ENCODE data around the gene MDC1.

The MDC1 gene

GRCh38 chr6:30730601-30731435 is 13.7 kb upstream of the MDC1 start (continued):
- no peak for TF ChIP-seq ZNF366 (tag by site-specific recombination; conservative IDR thresholded peaks at IDR 0.05)
- TF ChIP-seq PATZ1 (tag by site-specific recombination; IDR thresholded peaks at IDR 0.05) = peak; percentile 33; the same call in 1 of the 2 replicates

- no peak overlapping the region for H3K27ac ChIP-seq (ENCODE audit: extremely low read depth, low read depth, low read length)
- CTCF ChIA-PET = interaction anchor here (0.6 to 18.7 kb wide), 13 partner anchors 16 to 711 kb away, joined by 3 to 692 read pairs (median 4); partner anchors contain the start of gene DHX16
- TF ChIP-seq ATF2 (tag by site-specific recombination; IDR thresholded peaks at IDR 0.05; ENCODE audit: low read depth) = no peak
- no peak for TF ChIP-seq ZNF660 (tag by site-specific recombination; IDR thresholded peaks at IDR 0.05)
- no peak for TF ChIP-seq KLF9 (tag by site-specific recombination; IDR thresholded peaks at IDR 0.05; ENCODE audit: low read depth)
- no peak for TF ChIP-seq HOXC10 (CRISPR knock-in tag; IDR thresholded peaks at IDR 0.05)
- TF ChIP-seq ZNF48 (tag by site-specific recombination; IDR thresholded peaks at IDR 0.05) = no peak
- TF ChIP-seq ZBTB1 (tag by site-specific recombination; IDR thresholded peaks at IDR 0.05) = no peak
- TF ChIP-seq ZNF514 (tag by site-specific recombination; IDR thresholded peaks at IDR 0.05) = no peak
- no peak for TF ChIP-seq ZNF350 (tag by site-specific recombination; IDR thresholded peaks at IDR 0.05)
- TF ChIP-seq ZNF239 (tag by site-specific recombination; IDR thresholded peaks at IDR 0.05) = no peak
- TF ChIP-seq ZNF549 (tag by site-specific recombination; IDR thresholded peaks at IDR 0.05) = no peak
- peak; percentile 14; the same call in 1 of the 2 replicates for TF ChIP-seq ZNF654 (tag by site-specific recombination; IDR thresholded peaks at IDR 0.05; ENCODE audit: low read depth)
- TF ChIP-seq ZNF629 (tag by site-specific recombination; IDR thresholded peaks at IDR 0.05) = no peak
- no peak for TF ChIP-seq PATZ1 (tag by site-specific recombination; IDR thresholded peaks at IDR 0.05)
- TF ChIP-seq SCRT2 (tag by site-specific recombination; IDR thresholded peaks at IDR 0.05) = peak; percentile 86
- TF ChIP-seq ZNF248 (tag by site-specific recombination; IDR thresholded peaks at IDR 0.05) = no peak
- TF ChIP-seq HOXA7 (CRISPR knock-in tag; IDR thresholded peaks at IDR 0.05; ENCODE audit: borderline replicate concordance) = no peak
- no peak for TF ChIP-seq MZF1 (tag by site-specific recombination; IDR thresholded peaks at IDR 0.05; ENCODE audit: borderline replicate concordance)
- peak; percentile 68; the same call in 1 of the 2 replicates for TF ChIP-seq ZNF341 (tag by site-specific recombination; IDR thresholded peaks at IDR 0.05; ENCODE audit: low read depth)
- TF ChIP-seq ZNF704 (tag by site-specific recombination; IDR thresholded peaks at IDR 0.05) = no peak
- TF ChIP-seq ZFP41 (tag by site-specific recombination; IDR thresholded peaks at IDR 0.05; ENCODE audit: borderline replicate concordance) = no peak
- TF ChIP-seq ZNF776 (tag by site-specific recombination; IDR thresholded peaks at IDR 0.05; ENCODE audit: borderline replicate concordance) = no peak
- 0 out of 2 replicates have a peak, but pooled peaks have one; percentile 18 for TF ChIP-seq ZBTB8A (tag by site-specific recombination; IDR thresholded peaks at IDR 0.05)
- TF ChIP-seq ZNF600 (tag by site-specific recombination; IDR thresholded peaks at IDR 0.05) = 0 out of 2 replicates have a peak, but pooled peaks have one; percentile 13
- TF ChIP-seq ZNF558 (tag by site-specific recombination; IDR thresholded peaks at IDR 0.05) = no peak
- no peak for TF ChIP-seq ZNF521 (tag by site-specific recombination; IDR thresholded peaks at IDR 0.05)
- no peak for TF ChIP-seq ZSCAN4 (tag by site-specific recombination; IDR thresholded peaks at IDR 0.05)
These were observed 11.0 kb upstream of the MDC1 start for GRCh38 chr6:30727920-30728553.

More at GRCh38 chr6:30727920-30728553, 11.0 kb upstream of the MDC1 start:
- peaks cover 13 to 78% of the 10 kb centered on the region in 2 experiments for H3K36me3 ChIP-seq (ENCODE audit: control insufficient read depth in 2 of 2, insufficient read depth in 1 of 2, low read length in 2 of 2)
- no peaks in the 10 kb centered on the region for H3K9me3 ChIP-seq (ENCODE audit: control insufficient read depth, insufficient read depth, low read depth, low read length)
- peaks cover 4% of the 10 kb centered on the region for H3K4me1 ChIP-seq (ENCODE audit: control insufficient read depth, insufficient read depth, low read length)
- H3K4me3 ChIP-seq (ENCODE audit: low read depth, low read length) = no peak overlapping the region
- POLR2A ChIA-PET = interaction anchor here (1.1 to 6.5 kb wide), 7 partner anchors 8 to 113 kb away, joined by 4 to 61 read pairs (median 7); partner anchors contain the start of genes DHX16 and MDC1
